ENCODE data around the gene RBM22.

The RBM22 gene

GRCh38 chr5:150658699-150659265, 42.1 kb downstream of the RBM22 start:
- no peak for TF ChIP-seq CTCF (IDR thresholded peaks at IDR 0.05; ENCODE audit: control insufficient read depth, extremely low read depth, insufficient read depth)
- H3K4me3 ChIP-seq (ENCODE audit: low read depth, low read length), result no peak overlapping the region
- DNase-seq (ENCODE audit: low read depth), result no peak

GRCh38 chr5:150658121-150658520, 42.7 kb downstream of the RBM22 start:
- no peak for DNase-seq (ENCODE audit: low read depth)
- no peak for TF ChIP-seq CTCF (IDR thresholded peaks at IDR 0.05; ENCODE audit: control insufficient read depth, extremely low read depth, insufficient read depth)
- no peak overlapping the region for H3K4me3 ChIP-seq (ENCODE audit: low read depth, low read length)

GRCh38 chr5:150656191-150657132, 44.4 kb downstream of the RBM22 start:
- TF ChIP-seq CTCF (IDR thresholded peaks at IDR 0.05; ENCODE audit: control insufficient read depth, extremely low read depth, insufficient read depth), result peak; percentile 81
- DNase-seq (ENCODE audit: low read depth), result no peak
- H3K4me3 ChIP-seq (ENCODE audit: low read depth, low read length), result peak overlapping the region; percentile 58

- H3K4me3 ChIP-seq (ENCODE audit: low read depth, low read length), result no peak overlapping the region
- no peak for DNase-seq (ENCODE audit: low read depth)
- no peak for TF ChIP-seq CTCF (IDR thresholded peaks at IDR 0.05; ENCODE audit: control insufficient read depth, extremely low read depth, insufficient read depth)
Observed at GRCh38 chr5:150655221-150655620, 45.6 kb downstream of the RBM22 start.

- no peak for TF ChIP-seq CTCF (IDR thresholded peaks at IDR 0.05; ENCODE audit: control insufficient read depth, extremely low read depth, insufficient read depth)
- no peak for DNase-seq (ENCODE audit: low read depth)
- H3K4me3 ChIP-seq (ENCODE audit: low read depth, low read length), result no peak overlapping the region
Observed at GRCh38 chr5:150653762-150654556, 46.9 kb downstream of the RBM22 start.

- H3K4me3 ChIP-seq (ENCODE audit: low read depth, low read length), result no peak overlapping the region
- DNase-seq (ENCODE audit: low read depth), result no peak
- TF ChIP-seq CTCF (IDR thresholded peaks at IDR 0.05; ENCODE audit: control insufficient read depth, extremely low read depth, insufficient read depth), result no peak
Observed at GRCh38 chr5:150653145-150653761, 47.6 kb downstream of the RBM22 start.

Data from LNCaP clone FGC (cell line).